ENCODE results near the gene TMEM138. TPM values are rescaled to one million over a fixed set of nuclear protein-coding genes. Genes with fewer than 3 reads are reported as not detected.
"Not testable (repeated sequence)": the region's sequence is repeated elsewhere in the genome, so short reads cannot be mapped to it uniquely, and the experiment has no call there.

The TMEM138 gene
- total and polyA plus RNA-seq, 2 donors: 25.5 to 34.3 TPM

GRCh38 chr11:61364012-61364675 lies 2.0 kb downstream of the TMEM138 start:
- 90% methylated on average over 5 of the region's 5 CpGs for WGBS
- Histone ChIP-seq H3K4me1 (ENCODE audit: insufficient read depth) (peaks cover 2% of the 10 kb centered on the region), H3K36me3 (ENCODE audit: insufficient read depth) (peaks cover 3% of the 10 kb centered on the region), H3K27ac (ENCODE audit: low read depth) (no peak overlapping the region), H3K4me3 (ENCODE audit: low read depth, low read length) (no peak overlapping the region)
- DNase-seq (ENCODE audit: extremely low spot score): no peak

- Histone ChIP-seq H3K27ac (ENCODE audit: low read depth) (no peak overlapping the region), H3K4me1 (ENCODE audit: insufficient read depth) (peaks cover 2% of the 10 kb centered on the region), H3K4me3 (ENCODE audit: low read depth, low read length) (no peak overlapping the region), H3K36me3 (ENCODE audit: insufficient read depth) (peaks cover 3% of the 10 kb centered on the region)
- DNase-seq (ENCODE audit: extremely low spot score): no peak
- WGBS: 84% methylated on average over 6 of the region's 6 CpGs
Observed at GRCh38 chr11:61367406-61367805, 5.2 kb downstream of the TMEM138 start.

- H3K36me3 ChIP-seq (ENCODE audit: insufficient read depth): peaks cover 3% of the 10 kb centered on the region
Observed at GRCh38 chr11:61368646-61369045, 6.5 kb downstream of the TMEM138 start.

GRCh38 chr11:61369372-61370348 lies 7.5 kb downstream of the TMEM138 start:
- Histone ChIP-seq H3K36me3 (ENCODE audit: insufficient read depth) (peaks cover 3% of the 10 kb centered on the region), H3K4me1 (ENCODE audit: insufficient read depth) (no peaks in the 10 kb centered on the region), H3K4me3 (ENCODE audit: low read depth, low read length) (no peak overlapping the region), H3K27ac (ENCODE audit: low read depth) (peak overlapping the region; percentile 34)
- WGBS: 75% methylated on average over 9 of the region's 9 CpGs
- no peak for DNase-seq (ENCODE audit: extremely low spot score)

More at GRCh38 chr11:61368646-61369045, 6.5 kb downstream of the TMEM138 start:
- no peak for DNase-seq (ENCODE audit: extremely low spot score)
- Histone ChIP-seq H3K27ac (ENCODE audit: low read depth) (no peak overlapping the region), H3K4me3 (ENCODE audit: low read depth, low read length) (no peak overlapping the region), H3K4me1 (ENCODE audit: insufficient read depth) (no peaks in the 10 kb centered on the region)
- WGBS: 95% methylated on average over 7 of the region's 7 CpGs

GRCh38 chr11:61370349-61371005 lies 8.3 kb downstream of the TMEM138 start:
- Histone ChIP-seq H3K36me3 (ENCODE audit: insufficient read depth) (peaks cover 3% of the 10 kb centered on the region), H3K4me3 (ENCODE audit: low read depth, low read length) (no peak overlapping the region), H3K27ac (ENCODE audit: low read depth) (peak overlapping the region; percentile 34), H3K4me1 (ENCODE audit: insufficient read depth) (no peaks in the 10 kb centered on the region)
- DNase-seq (ENCODE audit: extremely low spot score): no peak
- WGBS: 92% methylated on average over 8 of the region's 8 CpGs

GRCh38 chr11:61372659-61373420 lies 10.7 kb downstream of the TMEM138 start:
- H3K4me3 ChIP-seq (ENCODE audit: low read depth, low read length): no peak overlapping the region
- no peaks in the 10 kb centered on the region for H3K36me3 ChIP-seq (ENCODE audit: insufficient read depth)
- 90% methylated on average over 8 of the region's 8 CpGs for WGBS
- H3K27ac ChIP-seq (ENCODE audit: low read depth): no peak overlapping the region
- no peaks in the 10 kb centered on the region for H3K4me1 ChIP-seq (ENCODE audit: insufficient read depth)
- no peak for DNase-seq (ENCODE audit: extremely low spot score)

GRCh38 chr11:61375761-61376108 lies 13.6 kb downstream of the TMEM138 start:
- H3K36me3 ChIP-seq (ENCODE audit: insufficient read depth): no peaks in the 10 kb centered on the region
- no peak overlapping the region for H3K27ac ChIP-seq (ENCODE audit: low read depth)
- 84% methylated on average over 6 of the region's 6 CpGs for WGBS
- H3K4me3 ChIP-seq (ENCODE audit: low read depth, low read length): no peak overlapping the region
- DNase-seq (ENCODE audit: extremely low spot score): no peak
- no peaks in the 10 kb centered on the region for H3K4me1 ChIP-seq (ENCODE audit: insufficient read depth)

- no peak overlapping the region for H3K27ac ChIP-seq (ENCODE audit: low read depth)
- no peaks in the 10 kb centered on the region for H3K36me3 ChIP-seq (ENCODE audit: insufficient read depth)
- 91% methylated on average over 6 of the region's 6 CpGs for WGBS
- H3K4me1 ChIP-seq (ENCODE audit: insufficient read depth): no peaks in the 10 kb centered on the region
- DNase-seq (ENCODE audit: extremely low spot score): no peak
- no peak overlapping the region for H3K4me3 ChIP-seq (ENCODE audit: low read depth, low read length)
Observed at GRCh38 chr11:61377461-61378160, 15.4 kb downstream of the TMEM138 start.

GRCh38 chr11:61378713-61379313 lies 16.6 kb downstream of the TMEM138 start:
- Histone ChIP-seq H3K27ac (ENCODE audit: low read depth) (peak overlapping the region; percentile 84), H3K36me3 (ENCODE audit: insufficient read depth) (no peaks in the 10 kb centered on the region), H3K4me1 (ENCODE audit: insufficient read depth) (no peaks in the 10 kb centered on the region), H3K4me3 (ENCODE audit: low read depth, low read length) (no peak overlapping the region)
- 68% methylated on average over 5 of the region's 5 CpGs for WGBS
- DNase-seq (ENCODE audit: extremely low spot score): no peak

GRCh38 chr11:61380884-61381283 lies 18.7 kb downstream of the TMEM138 start:
- H3K27ac ChIP-seq (ENCODE audit: low read depth): no peak overlapping the region
- DNase-seq (ENCODE audit: extremely low spot score): no peak
- WGBS: 96% methylated on average over 9 of the region's 9 CpGs
- H3K4me3 ChIP-seq (ENCODE audit: low read depth, low read length): no peak overlapping the region
- no peaks in the 10 kb centered on the region for H3K4me1 ChIP-seq (ENCODE audit: insufficient read depth)
- no peaks in the 10 kb centered on the region for H3K36me3 ChIP-seq (ENCODE audit: insufficient read depth)

GRCh38 chr11:61383859-61384258 lies 21.7 kb downstream of the TMEM138 start:
- 90% methylated on average over 5 of the region's 5 CpGs for WGBS
- DNase-seq (ENCODE audit: extremely low spot score); H3K4me3 ChIP-seq (ENCODE audit: low read depth, low read length); H3K4me1 ChIP-seq (ENCODE audit: insufficient read depth); H3K36me3 ChIP-seq (ENCODE audit: insufficient read depth); H3K27ac ChIP-seq (ENCODE audit: low read depth): not testable (repeated sequence)
